SU-DHL-6 (cell line): ENCODE results near the gene DRC1.

Experiments used
- H2AFZ ChIP-seq: fragments of 200-600 bp; sonication (generic); 2 replicates; pipeline ENCODE4 v1.6.1; 2014; ENCODE audit warnings: low read depth, mild to moderate bottlenecking, moderate library complexity, mixed read lengths, antibody characterized with exemption, low read length; ENCODE audit not compliant: severe bottlenecking
- H3F3A ChIP-seq: fragments of 200-600 bp; shearing (Covaris generic); 2 replicates; pipeline ENCODE4 v1.6.0; 2016; ENCODE audit warnings: antibody characterized with exemption, mild to moderate bottlenecking; ENCODE audit not compliant: insufficient read depth
- H3K27ac ChIP-seq: fragments of 200-600 bp; sonication (generic); 2 replicates; pipeline ENCODE4 v1.5.1; 2016; ENCODE audit warnings: low read depth, mild to moderate bottlenecking, low read length, moderate library complexity, mixed read lengths
- H3K27me3 ChIP-seq: fragments of 200-600 bp; sonication (generic), shearing (Covaris generic); 2 replicates; pipeline ENCODE4 v1.6.0; 2014; ENCODE audit warnings: mild to moderate bottlenecking, low read length
- H3K36me3 ChIP-seq: fragments of 200-600 bp; sonication (generic); 2 replicates; pipeline ENCODE4 v1.6.1; 2014; ENCODE audit warnings: mild to moderate bottlenecking, low read length, mixed read lengths
- H3K4me2 ChIP-seq: fragments of 300-600, 200-600 bp; shearing (Covaris generic), sonication (generic); 2 replicates; pipeline ENCODE4 v1.6.0; 2014; ENCODE audit warnings: low read length, low read depth, mild to moderate bottlenecking; ENCODE audit not compliant: poor library complexity, severe bottlenecking
- H3K4me3 ChIP-seq: fragments of 200-600 bp; sonication (generic); 2 replicates; pipeline ENCODE4 v1.5.1; 2014; ENCODE audit warnings: antibody characterized with exemption, low read length, mild to moderate bottlenecking, mixed read lengths; ENCODE audit not compliant: insufficient read depth, poor library complexity, severe bottlenecking
- H3K79me2 ChIP-seq: fragments of 200-600 bp; sonication (generic); 2 replicates; pipeline ENCODE4 v1.6.1; 2014; ENCODE audit warnings: mild to moderate bottlenecking, low read length, moderate library complexity; ENCODE audit not compliant: insufficient read depth
- H3K9ac ChIP-seq: fragments of 200-600 bp; sonication (generic); 2 replicates; pipeline ENCODE4 v1.7.0; 2014; ENCODE audit warnings: mild to moderate bottlenecking, low read length
- H3K9me2 ChIP-seq: fragments of 200-600 bp; sonication (generic); replicated peaks from 2 replicates; pipeline ENCODE4 v1.6.1; 2014; ENCODE audit warnings: low read length; ENCODE audit not compliant: insufficient read depth
- H3K9me3 ChIP-seq: fragments of 200-600 bp; sonication (generic); 2 replicates; pipeline ENCODE4 v1.6.1; 2014; ENCODE audit warnings: low read length, mixed read lengths; ENCODE audit not compliant: insufficient read depth
- H4K20me1 ChIP-seq: fragments of 200-600 bp; sonication (generic); 2 replicates; pipeline ENCODE4 v1.6.1; 2014; ENCODE audit warnings: low read depth, mild to moderate bottlenecking, antibody characterized with exemption, low read length, moderate library complexity, mixed read lengths
- EZH2phosphoT487 ChIP-seq: fragments of 200-600 bp; sonication (generic), shearing (Covaris generic); conservative IDR thresholded peaks from 2 replicates; pipeline ENCODE4 v1.6.1; 2018; ENCODE audit warnings: mild to moderate bottlenecking, antibody characterized with exemption, low read length, moderate library complexity, mixed read lengths
- TF ChIP-seq, protein P1 (sequence below): fragments of 200-600 bp; sonication (generic); IDR thresholded peaks from one replicate; pipeline ENCODE4 v1.5.1; 2017; ENCODE audit warnings: antibody characterized with exemption, mild to moderate bottlenecking, low read length, moderate library complexity; ENCODE audit not compliant: insufficient read depth, poor library complexity, severe bottlenecking

The DRC1 gene

GRCh38 chr2:26453421-26454329 lies 52.0 kb downstream of the DRC1 start:
- no peak for TF ChIP-seq EZH2phosphoT487
- TF ChIP-seq, protein P1, sequence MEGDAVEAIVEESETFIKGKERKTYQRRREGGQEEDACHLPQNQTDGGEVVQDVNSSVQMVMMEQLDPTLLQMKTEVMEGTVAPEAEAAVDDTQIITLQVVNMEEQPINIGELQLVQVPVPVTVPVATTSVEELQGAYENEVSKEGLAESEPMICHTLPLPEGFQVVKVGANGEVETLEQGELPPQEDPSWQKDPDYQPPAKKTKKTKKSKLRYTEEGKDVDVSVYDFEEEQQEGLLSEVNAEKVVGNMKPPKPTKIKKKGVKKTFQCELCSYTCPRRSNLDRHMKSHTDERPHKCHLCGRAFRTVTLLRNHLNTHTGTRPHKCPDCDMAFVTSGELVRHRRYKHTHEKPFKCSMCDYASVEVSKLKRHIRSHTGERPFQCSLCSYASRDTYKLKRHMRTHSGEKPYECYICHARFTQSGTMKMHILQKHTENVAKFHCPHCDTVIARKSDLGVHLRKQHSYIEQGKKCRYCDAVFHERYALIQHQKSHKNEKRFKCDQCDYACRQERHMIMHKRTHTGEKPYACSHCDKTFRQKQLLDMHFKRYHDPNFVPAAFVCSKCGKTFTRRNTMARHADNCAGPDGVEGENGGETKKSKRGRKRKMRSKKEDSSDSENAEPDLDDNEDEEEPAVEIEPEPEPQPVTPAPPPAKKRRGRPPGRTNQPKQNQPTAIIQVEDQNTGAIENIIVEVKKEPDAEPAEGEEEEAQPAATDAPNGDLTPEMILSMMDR, result no peak
- H3K27me3 ChIP-seq, result no peaks in the 10 kb centered on the region; the same call in 1 of the 2 replicates
- no peaks in the 10 kb centered on the region for H3K9me3 ChIP-seq
- no peaks in the 10 kb centered on the region for H3K36me3 ChIP-seq
- no peak overlapping the region for H3K27ac ChIP-seq
- no peak overlapping the region for H2AFZ ChIP-seq
- no peak overlapping the region for H3K4me3 ChIP-seq
- no peaks in the 10 kb centered on the region for H3K9me2 ChIP-seq
- H3K9ac ChIP-seq, result no peak overlapping the region
- H4K20me1 ChIP-seq, result no peaks in the 10 kb centered on the region
- H3K79me2 ChIP-seq, result no peaks in the 10 kb centered on the region
- no peak overlapping the region for H3K4me2 ChIP-seq
- H3F3A ChIP-seq, result no peaks in the 10 kb centered on the region

- no peak overlapping the region for H2AFZ ChIP-seq
- no peak overlapping the region for H3K4me3 ChIP-seq
- no peaks in the 10 kb centered on the region; the same call in 1 of the 2 replicates for H3K27me3 ChIP-seq
- TF ChIP-seq, protein P1, result no peak
- TF ChIP-seq EZH2phosphoT487, result no peak
- no peaks in the 10 kb centered on the region for H3F3A ChIP-seq
- no peak overlapping the region for H3K9ac ChIP-seq
- H3K9me3 ChIP-seq, result no peaks in the 10 kb centered on the region
- H3K79me2 ChIP-seq, result no peaks in the 10 kb centered on the region
- H3K4me2 ChIP-seq, result no peak overlapping the region
- no peaks in the 10 kb centered on the region for H4K20me1 ChIP-seq
- H3K36me3 ChIP-seq, result no peaks in the 10 kb centered on the region
- no peaks in the 10 kb centered on the region for H3K9me2 ChIP-seq
- no peak overlapping the region for H3K27ac ChIP-seq
Observed at GRCh38 chr2:26454561-26455001, 52.9 kb downstream of the DRC1 start.

DNA sequence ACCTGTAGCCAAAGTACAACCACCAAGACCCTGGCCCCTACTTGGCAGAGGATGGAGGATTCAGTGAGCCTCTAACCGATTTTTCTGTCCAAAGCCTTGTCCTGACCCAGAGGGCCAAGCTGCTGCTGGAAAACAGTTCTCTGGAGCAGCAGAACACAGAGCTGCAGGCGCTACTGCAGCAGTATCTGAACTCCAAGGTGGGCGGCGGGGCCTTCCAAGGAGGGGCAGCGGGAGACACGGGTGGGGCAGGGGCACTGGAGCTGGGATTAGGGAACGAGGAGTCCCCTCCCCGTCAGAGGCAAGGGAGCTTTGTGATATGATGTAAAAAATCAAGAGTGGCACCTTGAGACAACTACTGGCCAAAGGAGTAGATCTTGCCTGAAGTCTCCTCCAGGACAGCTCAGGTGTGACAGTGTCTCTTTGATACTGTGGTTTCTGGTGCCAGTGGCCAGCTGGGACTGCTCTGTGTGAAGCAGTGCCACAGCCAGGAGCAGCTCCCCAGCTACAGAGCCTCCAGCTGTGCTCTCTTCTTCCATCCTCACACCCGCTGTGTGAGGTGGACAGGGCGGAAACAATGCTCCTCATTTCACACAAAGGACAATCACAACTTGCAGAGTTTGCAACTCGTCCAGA lies 53.4 kb downstream of the DRC1 start:
- H4K20me1 ChIP-seq, result no peaks in the 10 kb centered on the region
- H3K36me3 ChIP-seq, result no peaks in the 10 kb centered on the region
- H3K9me3 ChIP-seq, result no peaks in the 10 kb centered on the region
- H3K79me2 ChIP-seq, result no peaks in the 10 kb centered on the region
- no peak overlapping the region for H3K4me2 ChIP-seq
- H2AFZ ChIP-seq, result no peak overlapping the region
- no peaks in the 10 kb centered on the region for H3F3A ChIP-seq
- no peak overlapping the region for H3K9ac ChIP-seq
- H3K27me3 ChIP-seq, result no peaks in the 10 kb centered on the region; the same call in 1 of the 2 replicates
- no peak overlapping the region for H3K27ac ChIP-seq
- H3K4me3 ChIP-seq, result no peak overlapping the region
- TF ChIP-seq, protein P1, result no peak
- TF ChIP-seq EZH2phosphoT487, result no peak
- H3K9me2 ChIP-seq, result no peaks in the 10 kb centered on the region
